EL (cell line): ENCODE data around the gene TMA16.
"Not testable (repeated sequence)": the region's sequence is repeated elsewhere in the genome, so short reads cannot be mapped to it uniquely, and the experiment has no call there.

Experiments used
- DNase-seq: peaks from one replicate; pipeline ENCODE4 v3.0.0-alpha.2; 2016

The TMA16 gene

GRCh38 chr4:163494360-163495241 is at the start of gene TMA16:
TSS of gene TMA16 (plus strand) at chr4:163494690. CDS start at chr4:163494802, 112 bp downstream.
- DNase-seq: peak; percentile 94

GRCh38 chr4:163447023-163447422 is 47.5 kb upstream of the TMA16 start:
- not testable (repeated sequence) for DNase-seq

GRCh38 chr4:163447481-163447880 is 47.0 kb upstream of the TMA16 start:
- no peak for DNase-seq

DNA sequence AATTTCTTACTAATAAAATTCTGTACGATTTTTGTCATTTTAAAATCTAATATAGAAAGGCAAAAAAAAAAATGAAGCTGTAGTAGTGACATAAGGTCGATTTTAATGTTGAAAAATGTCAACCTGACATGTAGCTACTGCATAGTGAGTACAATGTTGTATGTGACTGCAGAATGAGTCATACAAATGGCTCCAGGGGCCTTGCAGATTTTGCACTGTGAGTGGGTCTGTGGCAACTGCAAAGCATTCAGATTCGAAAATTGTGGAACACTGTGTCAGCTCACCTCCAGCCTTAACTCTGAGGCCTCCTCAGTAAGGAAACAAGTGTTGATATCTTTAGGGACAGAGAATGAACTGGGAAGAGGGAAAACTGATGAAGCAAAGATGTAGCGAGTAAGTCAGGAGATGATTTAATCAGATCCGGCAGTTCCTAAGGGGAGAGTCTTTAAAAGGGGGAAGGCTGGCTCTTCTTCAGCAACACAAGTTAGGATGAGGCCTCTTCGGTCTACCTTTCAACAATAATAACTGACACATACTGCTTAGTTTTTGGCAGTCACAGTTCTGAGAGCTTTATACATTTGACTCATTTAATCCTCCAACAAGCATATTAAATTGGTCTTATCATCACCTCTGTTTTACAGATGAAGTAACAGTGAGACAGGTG is 45.8 kb upstream of the TMA16 start:
- DNase-seq: peak; percentile 40

DNA sequence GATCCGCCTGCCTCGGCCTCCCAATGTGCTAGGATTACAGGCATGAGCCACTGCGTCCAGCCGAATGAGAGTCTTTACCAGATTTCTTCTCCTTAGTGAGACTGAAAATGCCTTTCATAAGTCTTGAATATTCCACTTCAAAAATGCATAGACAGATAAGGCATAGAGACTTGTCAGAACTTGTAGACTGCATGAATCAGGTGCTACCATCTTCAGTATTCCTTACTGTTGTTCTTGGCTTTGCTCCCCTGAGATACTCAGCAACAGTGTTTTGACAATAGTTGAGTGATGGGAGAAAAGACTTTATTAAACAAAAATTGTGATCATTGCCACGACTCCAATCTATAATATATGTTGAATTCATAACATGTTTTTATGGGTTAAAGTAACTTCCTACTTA is 31.9 kb upstream of the TMA16 start:
- no peak for DNase-seq

- DNase-seq: no peak
These were observed 27.3 kb upstream of the TMA16 start for GRCh38 chr4:163467082-163467770.

DNA sequence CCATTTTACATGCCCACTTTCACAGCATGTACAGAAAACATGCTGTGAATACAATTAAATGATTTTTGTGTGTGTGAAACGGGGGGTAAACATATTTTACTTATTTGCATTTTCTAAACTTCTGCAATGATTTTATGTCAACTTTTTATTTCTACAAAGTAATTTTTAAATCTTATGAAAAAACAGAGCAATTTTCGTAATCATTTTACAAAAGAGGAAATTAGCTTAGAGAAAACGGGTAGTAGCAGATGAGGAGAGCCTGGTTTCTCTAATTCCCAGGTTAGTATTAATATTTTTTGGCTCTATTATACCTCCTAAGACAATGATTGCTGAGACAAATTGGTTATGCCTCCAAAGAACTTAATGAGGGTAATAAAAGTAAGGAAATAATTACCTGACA is 24.1 kb upstream of the TMA16 start:
- no peak for DNase-seq

- DNase-seq: no peak
These were observed 21.4 kb upstream of the TMA16 start for GRCh38 chr4:163473130-163473529.

- no peak for DNase-seq
These were observed 20.9 kb upstream of the TMA16 start, which contains the start of gene TKTL2 for GRCh38 chr4:163473576-163473975. TSS of gene TKTL2 (minus strand) at chr4:163473754. CDS start at chr4:163473734, 20 bp downstream.

GRCh38 chr4:163474027-163474426 is 20.5 kb upstream of the TMA16 start:
- DNase-seq: no peak

GRCh38 chr4:163476761-163477438 is 17.6 kb upstream of the TMA16 start:
- DNase-seq: no peak

GRCh38 chr4:163482190-163482589 is 12.3 kb upstream of the TMA16 start:
- no peak for DNase-seq

GRCh38 chr4:163484906-163485305 is 9.6 kb upstream of the TMA16 start:
- peak; percentile 45 for DNase-seq

- no peak for DNase-seq
These were observed 8.9 kb upstream of the TMA16 start for GRCh38 chr4:163485589-163485988.

DNA sequence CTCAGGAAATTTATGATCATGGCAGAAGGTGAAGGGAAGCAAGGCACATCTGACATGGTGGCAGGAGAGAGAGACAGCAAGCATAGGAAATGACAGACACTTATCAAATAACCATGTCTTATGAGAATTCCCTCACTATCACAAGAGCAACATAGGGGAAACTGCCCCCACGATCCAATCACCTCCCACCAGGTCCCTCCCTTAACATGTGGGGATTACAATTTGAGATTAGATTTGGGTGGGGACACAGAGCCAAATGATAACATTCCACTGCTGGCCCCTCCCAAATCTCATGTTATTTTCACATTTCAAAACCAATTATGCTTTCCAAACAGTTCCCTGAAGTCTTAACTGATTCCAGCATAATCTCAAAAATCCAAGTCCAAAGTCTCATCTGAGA is 8.2 kb upstream of the TMA16 start:
- no peak for DNase-seq

- no peak for DNase-seq
These were observed 4.6 kb upstream of the TMA16 start for GRCh38 chr4:163489929-163490328.

DNA sequence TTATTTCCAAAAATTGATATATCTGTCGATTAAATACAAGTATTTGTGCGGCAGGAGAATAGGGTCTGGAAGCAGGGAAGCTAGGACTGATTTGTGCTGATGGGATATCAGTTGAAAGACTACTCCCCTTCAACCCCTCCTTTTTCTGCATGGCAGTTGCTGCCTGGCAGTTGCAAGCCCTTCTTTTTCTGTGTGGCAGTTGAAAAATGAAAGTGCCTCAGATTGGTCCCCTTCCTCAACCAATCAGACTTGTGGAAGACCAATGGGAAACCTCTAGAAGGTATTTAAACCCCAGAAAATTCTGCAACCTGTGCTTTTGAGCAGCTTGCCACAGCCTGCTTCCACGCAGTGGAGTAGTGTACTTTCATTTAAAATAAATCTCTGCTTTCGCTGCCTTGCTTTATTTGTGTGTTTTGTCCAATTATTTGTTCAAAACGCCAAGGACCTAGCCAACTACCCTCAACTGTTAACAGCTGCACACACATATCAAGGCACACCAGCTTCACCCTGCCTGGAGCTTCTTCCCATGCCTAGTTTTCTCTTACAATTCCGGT is 1.5 kb upstream of the TMA16 start:
- DNase-seq: peak; percentile 2

DNA sequence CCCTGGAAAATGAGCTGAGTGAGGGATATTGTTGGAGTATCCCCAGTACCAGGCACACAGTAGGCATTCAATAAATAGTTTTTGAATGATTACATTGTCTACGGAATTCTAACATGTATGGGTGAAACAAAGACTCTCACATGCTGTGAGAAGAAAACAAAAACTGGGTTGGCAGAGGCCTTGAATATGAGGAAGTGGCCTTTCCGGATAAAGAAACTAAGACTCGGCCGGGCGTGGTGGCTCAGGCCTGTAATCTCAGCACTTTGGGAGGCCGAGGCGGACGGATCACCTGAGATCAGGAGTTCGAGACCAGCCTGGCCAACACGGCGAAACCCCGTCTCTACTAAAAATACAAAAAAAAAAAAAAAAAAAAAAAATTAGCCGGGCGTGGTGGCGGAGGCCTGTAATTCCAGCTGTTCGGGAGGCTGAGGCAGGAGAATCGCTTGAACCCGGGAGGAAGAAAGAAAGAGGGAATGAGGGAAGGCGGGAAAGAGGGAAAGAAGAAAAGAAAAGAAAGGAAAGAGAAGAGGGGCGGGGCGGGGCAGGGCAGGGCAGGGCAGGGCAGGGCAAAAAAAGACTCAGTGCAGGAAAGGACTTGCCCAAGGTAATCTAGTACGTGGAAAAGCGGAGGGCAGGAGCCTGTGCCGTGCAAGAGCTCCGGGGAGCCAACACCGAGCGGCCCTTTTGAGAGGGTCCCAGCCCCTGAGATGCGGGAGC is 689 bp upstream of the TMA16 start:
- no peak for DNase-seq

DNA sequence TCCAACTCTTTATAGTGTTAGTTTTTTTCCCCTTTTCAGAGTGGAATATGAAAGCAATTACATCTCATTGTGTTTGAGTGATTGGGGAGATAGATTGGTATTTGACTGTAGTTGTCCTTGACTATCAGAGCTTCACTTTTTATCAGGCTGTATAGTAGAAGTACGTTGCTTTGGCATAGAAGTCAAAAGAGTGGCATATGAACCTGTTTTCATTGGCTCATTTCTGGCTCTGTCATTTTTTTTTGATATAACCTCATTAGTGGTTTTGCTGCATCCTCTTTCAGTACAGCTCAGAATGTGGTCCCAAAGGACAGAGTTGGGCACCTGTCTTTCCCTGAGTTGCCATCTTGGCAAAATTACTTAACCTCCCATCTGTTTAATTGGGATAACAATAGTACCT is 1.4 kb downstream of the TMA16 start:
- peak; percentile 3 for DNase-seq

GRCh38 chr4:163500586-163500985 is 6.1 kb downstream of the TMA16 start:
- no peak for DNase-seq

DNA sequence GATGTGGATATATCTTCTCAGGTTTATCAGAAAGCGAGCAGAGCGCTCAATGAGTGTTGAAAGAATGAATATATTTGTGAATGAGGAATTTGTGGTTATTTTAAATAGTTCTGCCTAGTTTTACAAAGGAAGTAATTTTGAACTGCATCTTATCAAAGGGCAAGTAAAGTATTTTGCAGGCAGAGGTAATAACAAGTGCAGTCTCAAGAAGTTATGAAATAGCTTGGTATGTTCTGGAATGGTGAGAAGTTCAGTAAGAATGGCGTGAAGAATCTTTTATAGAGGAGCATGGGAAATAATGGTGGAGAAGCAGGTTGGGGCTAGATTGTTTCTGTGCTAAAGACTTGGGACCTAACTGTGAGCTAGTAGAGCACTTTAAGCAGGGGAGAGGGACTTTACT is 10.9 kb downstream of the TMA16 start:
- DNase-seq: peak; percentile 6

- no peak for DNase-seq
These were observed 20.7 kb downstream of the TMA16 start for GRCh38 chr4:163515198-163515597.
